ENCODE measurements around the gene EIF2A. TPM values are rescaled to one million over a fixed set of nuclear protein-coding genes. Genes with fewer than 3 reads are reported as not detected.
A peak's percentile ranks its signal among the peaks of the same experiment; 100 is the strongest.

EIF2A gene
- total RNA-seq, 1 donor from 2014 or later, result 146 TPM

DNA sequence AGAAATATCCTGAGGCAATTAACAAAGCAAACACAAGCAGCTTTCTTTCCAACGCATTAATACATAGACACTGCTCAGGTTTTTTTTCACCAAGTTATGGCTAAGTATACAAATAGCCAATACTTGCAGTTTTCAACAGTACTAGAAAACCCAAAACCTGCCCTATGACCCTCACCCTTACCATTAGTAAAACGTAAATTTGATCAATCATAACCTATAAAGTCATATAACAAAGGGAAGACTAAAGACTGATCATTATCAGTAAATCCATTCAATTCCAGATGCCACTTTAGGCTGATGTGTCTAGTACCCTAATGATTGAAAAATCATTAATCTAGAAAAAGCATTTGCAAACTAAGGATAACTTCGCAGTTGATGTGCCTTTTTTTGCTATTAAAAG is 3.5 kb upstream of the EIF2A start:
- H3K4me3 ChIP-seq, result no peak overlapping the region
- H3K36me3 ChIP-seq, result no peaks in the 10 kb centered on the region
- H3K27me3 ChIP-seq, result no peaks in the 10 kb centered on the region
- H3K27ac ChIP-seq, result no peak overlapping the region
- no peaks in the 10 kb centered on the region for H3K9me3 ChIP-seq
- DNase-seq (ENCODE audit: extremely low spot score in 2 of 2), result no peak
- H3K4me1 ChIP-seq, result peaks cover 37% of the 10 kb centered on the region
- intact Hi-C loops (cut with DNase I), result no loop called here
- TF ChIP-seq, protein P1, sequence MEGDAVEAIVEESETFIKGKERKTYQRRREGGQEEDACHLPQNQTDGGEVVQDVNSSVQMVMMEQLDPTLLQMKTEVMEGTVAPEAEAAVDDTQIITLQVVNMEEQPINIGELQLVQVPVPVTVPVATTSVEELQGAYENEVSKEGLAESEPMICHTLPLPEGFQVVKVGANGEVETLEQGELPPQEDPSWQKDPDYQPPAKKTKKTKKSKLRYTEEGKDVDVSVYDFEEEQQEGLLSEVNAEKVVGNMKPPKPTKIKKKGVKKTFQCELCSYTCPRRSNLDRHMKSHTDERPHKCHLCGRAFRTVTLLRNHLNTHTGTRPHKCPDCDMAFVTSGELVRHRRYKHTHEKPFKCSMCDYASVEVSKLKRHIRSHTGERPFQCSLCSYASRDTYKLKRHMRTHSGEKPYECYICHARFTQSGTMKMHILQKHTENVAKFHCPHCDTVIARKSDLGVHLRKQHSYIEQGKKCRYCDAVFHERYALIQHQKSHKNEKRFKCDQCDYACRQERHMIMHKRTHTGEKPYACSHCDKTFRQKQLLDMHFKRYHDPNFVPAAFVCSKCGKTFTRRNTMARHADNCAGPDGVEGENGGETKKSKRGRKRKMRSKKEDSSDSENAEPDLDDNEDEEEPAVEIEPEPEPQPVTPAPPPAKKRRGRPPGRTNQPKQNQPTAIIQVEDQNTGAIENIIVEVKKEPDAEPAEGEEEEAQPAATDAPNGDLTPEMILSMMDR (IDR thresholded peaks at IDR 0.05), result no peak
- no peak for TF ChIP-seq POLR2A (IDR thresholded peaks at IDR 0.05)
- TF ChIP-seq POLR2AphosphoS5 (IDR thresholded peaks at IDR 0.05; ENCODE audit: insufficient read depth in 1 of 2, low read depth in 1 of 2), result no peak

DNA sequence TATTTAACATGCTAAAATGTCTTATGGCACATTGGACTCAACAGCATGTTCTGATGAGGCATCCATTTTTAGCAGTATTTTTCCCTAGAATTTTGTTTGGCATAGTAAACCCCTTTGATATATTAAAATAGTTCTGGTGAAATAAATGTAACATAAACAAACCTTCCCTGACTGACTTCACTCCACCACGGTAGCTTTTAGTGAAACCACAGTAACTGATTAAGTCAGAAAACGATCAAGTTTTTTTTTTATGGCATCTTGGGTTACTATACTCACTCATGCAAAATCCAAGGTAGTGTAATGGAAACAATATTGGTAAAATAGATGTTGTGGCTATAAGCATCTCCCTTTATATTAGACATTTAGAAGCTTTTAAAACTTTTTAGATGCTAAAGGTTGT is 3.1 kb upstream of the EIF2A start:
- Histone ChIP-seq H3K9me3 (no peaks in the 10 kb centered on the region), H3K4me1 (peaks cover 40% of the 10 kb centered on the region), H3K27me3 (no peaks in the 10 kb centered on the region), H3K4me3 (no peak overlapping the region), H3K36me3 (no peaks in the 10 kb centered on the region), H3K27ac (no peak overlapping the region)
- intact Hi-C loops (cut with DNase I), result no loop called here
- DNase-seq (ENCODE audit: extremely low spot score in 2 of 2), result no peak
- TF ChIP-seq POLR2AphosphoS5 (IDR thresholded peaks at IDR 0.05; ENCODE audit: insufficient read depth in 1 of 2, low read depth in 1 of 2) (no peak), POLR2A (IDR thresholded peaks at IDR 0.05) (no peak)
- TF ChIP-seq, protein P1 (IDR thresholded peaks at IDR 0.05), result no peak

DNA sequence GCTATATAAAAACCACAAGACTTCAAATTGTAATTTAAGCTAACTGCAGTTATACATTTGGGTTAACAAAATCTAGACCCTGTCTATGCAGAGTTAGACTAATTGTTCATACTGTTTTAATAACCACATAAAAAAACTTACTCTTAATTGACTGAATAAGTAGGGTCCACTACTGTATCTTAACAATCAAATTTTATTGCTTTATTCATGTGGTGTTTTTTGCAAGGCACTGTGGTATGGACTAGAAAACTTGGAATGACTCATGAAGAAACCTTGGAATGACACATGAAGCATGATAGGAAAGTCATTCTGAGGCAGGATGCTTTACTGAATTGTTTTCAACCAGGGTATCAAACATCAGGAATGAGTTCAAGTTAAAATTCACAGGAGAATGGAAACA is 2.5 kb upstream of the EIF2A start:
- no peaks in the 10 kb centered on the region for H3K27me3 ChIP-seq
- TF ChIP-seq POLR2A (IDR thresholded peaks at IDR 0.05) (no peak), POLR2AphosphoS5 (IDR thresholded peaks at IDR 0.05; ENCODE audit: insufficient read depth in 1 of 2, low read depth in 1 of 2) (no peak)
- TF ChIP-seq, protein P1 (IDR thresholded peaks at IDR 0.05), result no peak
- no peak for DNase-seq (ENCODE audit: extremely low spot score in 2 of 2)
- H3K36me3 ChIP-seq, result no peaks in the 10 kb centered on the region
- H3K27ac ChIP-seq, result no peak overlapping the region
- intact Hi-C loops (cut with DNase I), result no loop called here
- H3K4me1 ChIP-seq, result peaks cover 40% of the 10 kb centered on the region
- H3K4me3 ChIP-seq, result peak overlapping the region in 1 of 2 donors; percentile 94
- H3K9me3 ChIP-seq, result no peaks in the 10 kb centered on the region

DNA sequence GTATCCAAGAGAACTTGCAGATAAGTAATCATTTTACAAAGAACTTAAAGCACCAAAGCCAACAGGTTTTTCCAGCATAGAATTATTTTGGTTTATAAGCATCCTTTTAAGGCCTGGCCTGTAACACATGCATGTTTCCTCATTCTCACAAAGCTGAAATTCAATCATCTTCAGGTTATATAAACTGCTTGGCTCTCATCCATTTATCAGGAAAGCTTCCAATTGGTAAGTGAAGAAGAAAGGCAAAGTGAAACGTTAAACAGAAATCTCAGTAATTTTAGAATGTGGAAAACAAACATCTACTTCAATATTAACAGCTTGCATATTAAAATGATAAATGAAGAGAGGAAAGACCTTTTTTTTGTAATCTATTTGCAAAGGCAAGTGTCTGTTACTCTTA is 1.9 kb upstream of the EIF2A start:
- no peak for TF ChIP-seq POLR2A (IDR thresholded peaks at IDR 0.05)
- TF ChIP-seq, protein P1 (IDR thresholded peaks at IDR 0.05), result no peak
- TF ChIP-seq POLR2AphosphoS5 (IDR thresholded peaks at IDR 0.05; ENCODE audit: insufficient read depth in 1 of 2, low read depth in 1 of 2), result no peak
- intact Hi-C loops (cut with DNase I), result loop anchor here (5.0 kb wide), 1 partner anchor 132 kb away; no protein-coding TSS in a partner anchor

DNA sequence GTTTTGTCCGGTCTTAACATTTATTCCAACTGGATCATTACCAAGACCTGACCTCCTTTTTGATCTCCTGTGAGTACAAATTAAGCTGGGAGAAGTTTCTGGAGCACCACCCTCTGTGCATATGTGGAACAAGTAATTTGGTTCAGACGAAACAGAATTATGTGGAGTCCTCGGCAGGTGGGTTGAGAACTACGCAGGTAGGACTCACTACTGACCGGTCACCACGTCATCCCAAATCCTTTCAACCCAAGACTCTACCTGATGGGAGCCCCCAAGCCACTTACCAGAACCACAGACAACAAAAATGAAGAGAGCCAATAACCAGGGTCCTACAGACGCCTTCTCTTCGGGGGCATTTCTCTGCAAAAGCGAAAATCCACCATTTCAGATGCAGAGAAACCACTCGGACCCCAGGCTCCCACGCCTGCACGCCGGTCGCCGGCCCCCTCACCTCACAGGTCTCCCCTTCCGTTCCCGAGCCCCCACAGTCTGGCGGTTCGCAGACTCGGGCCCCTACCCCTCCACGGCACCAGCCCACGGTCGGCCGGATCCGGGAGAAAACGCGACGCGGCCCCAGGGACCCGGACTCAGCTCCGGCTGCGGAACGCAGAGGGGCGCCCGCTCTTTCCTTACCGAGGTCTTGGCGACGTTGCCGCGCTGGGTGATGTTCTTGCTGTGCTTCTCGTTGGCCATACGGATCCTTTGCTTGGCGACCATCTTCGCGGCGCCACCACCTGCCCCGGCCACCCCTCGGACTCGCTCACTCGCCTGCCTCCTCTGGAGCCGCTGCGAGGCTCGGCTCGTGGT is 965 bp upstream of the EIF2A start:
- intact Hi-C loops (cut with DNase I), result loop anchor here (5.0 kb wide), 1 partner anchor 133 kb away; no protein-coding TSS in a partner anchor
- TF ChIP-seq, protein P1 (IDR thresholded peaks at IDR 0.05), result no peak
- TF ChIP-seq POLR2AphosphoS5 (IDR thresholded peaks at IDR 0.05; ENCODE audit: insufficient read depth in 1 of 2, low read depth in 1 of 2), result no peak
- DNase-seq (ENCODE audit: extremely low spot score in 2 of 2), result peak in 1 of 2 donors; percentile 90
- no peaks in the 10 kb centered on the region for H3K9me3 ChIP-seq
- no peaks in the 10 kb centered on the region for H3K27me3 ChIP-seq
- peaks cover 45% of the 10 kb centered on the region for H3K4me1 ChIP-seq
- H3K27ac ChIP-seq, result peak overlapping the region; percentile 99
- H3K36me3 ChIP-seq, result no peaks in the 10 kb centered on the region
- peak overlapping the region; percentile 92 to 94 for H3K4me3 ChIP-seq

More for the DNA sequence above, 1.9 kb upstream of the EIF2A start:
- Histone ChIP-seq H3K27me3 (no peaks in the 10 kb centered on the region), H3K9me3 (no peaks in the 10 kb centered on the region), H3K36me3 (no peaks in the 10 kb centered on the region), H3K4me1 (peaks cover 40% of the 10 kb centered on the region), H3K27ac (peak overlapping the region; percentile 99), H3K4me3 (peak overlapping the region; percentile 92 to 94)
- DNase-seq (ENCODE audit: extremely low spot score in 2 of 2), result no peak

All from vagina (tissue), 2 donors.